Neural cell (in vitro differentiated cells): ENCODE data around the gene SNX22. TPM values are rescaled to one million over a fixed set of nuclear protein-coding genes. Genes with fewer than 3 reads are reported as not detected.
A peak's percentile ranks its signal among the peaks of the same experiment; 100 is the strongest.

Experiments used
- H2AFZ ChIP-seq: fragments of 200-600, 300-800 bp; sonication (generic), shearing (Covaris generic); 2 replicates; pipeline ENCODE4 v1.6.0; 2014; ENCODE audit warnings: low read depth, mild to moderate bottlenecking, antibody characterized with exemption, low read length, moderate library complexity
- H3F3A ChIP-seq: fragments of 200-600 bp; shearing (Covaris generic); 2 replicates; pipeline ENCODE4 v1.6.1; 2016; ENCODE audit warnings: mild to moderate bottlenecking, moderate library complexity, mixed read lengths, antibody characterized with exemption, low read length; ENCODE audit not compliant: insufficient read depth, poor library complexity, severe bottlenecking
- H3K27ac ChIP-seq: fragments of 200-600, 300-800 bp; sonication (generic), shearing (Covaris generic); 2 replicates; pipeline ENCODE4 v1.5.1; 2014; ENCODE audit warnings: mild to moderate bottlenecking, low read length, moderate library complexity
- H3K27me3 ChIP-seq: fragments of 300-800, 200-600 bp; sonication (generic), shearing (Covaris generic); 2 replicates; pipeline ENCODE4 v1.6.0; 2014; ENCODE audit warnings: mild to moderate bottlenecking, low read depth, low read length, moderate library complexity; ENCODE audit not compliant: insufficient read depth
- H3K36me3 ChIP-seq: fragments of 300-800, 200-600 bp; sonication (generic), shearing (Covaris generic); 2 replicates; pipeline ENCODE4 v1.5.1; 2014; ENCODE audit warnings: mild to moderate bottlenecking, antibody characterized with exemption, low read length, moderate library complexity; ENCODE audit not compliant: insufficient read depth
- H3K4me2 ChIP-seq: fragments of 300-800, 200-600 bp; sonication (generic), shearing (Covaris generic); 2 replicates; pipeline ENCODE4 v1.6.0; 2014; ENCODE audit warnings: mild to moderate bottlenecking, low read length
- H3K4me3 ChIP-seq: fragments of 300-800, 200-600 bp; sonication (generic), shearing (Covaris generic); 2 replicates; pipeline ENCODE4 v1.5.1; 2014; ENCODE audit warnings: mild to moderate bottlenecking, low read length, moderate library complexity
- H3K79me2 ChIP-seq: fragments of 200-600 bp; shearing (Covaris generic); replicated peaks from 2 replicates; pipeline ENCODE4 v1.6.0; 2014; ENCODE audit warnings: mild to moderate bottlenecking, low read length, moderate library complexity; ENCODE audit not compliant: insufficient read depth
- H3K9ac ChIP-seq: fragments of 300-800, 200-600 bp; sonication (generic), shearing (Covaris generic); 2 replicates; pipeline ENCODE4 v1.6.1; 2016; ENCODE audit warnings: mild to moderate bottlenecking, low read length, mixed read lengths
- H3K9me2 ChIP-seq: fragments of 200-600 bp; shearing (Covaris generic); 2 replicates; pipeline ENCODE4 v1.6.1; 2016; ENCODE audit warnings: mild to moderate bottlenecking, low read length, mixed read lengths; ENCODE audit not compliant: insufficient read depth
- H3K9me3 ChIP-seq: fragments of 200-600, 300-800 bp; sonication (generic), shearing (Covaris generic); 2 replicates; pipeline ENCODE4 v1.6.1; 2016; ENCODE audit warnings: mild to moderate bottlenecking, mixed run types, low read length, moderate library complexity, mixed read lengths
- H4K20me1 ChIP-seq: fragments of 200-600 bp; shearing (Covaris generic); 2 replicates; pipeline ENCODE4 v1.6.1; 2016; ENCODE audit warnings: mild to moderate bottlenecking, mixed run types; ENCODE audit not compliant: insufficient read depth
- EP300 ChIP-seq: fragments of 450-650 bp; conservative IDR thresholded peaks from 2 replicates; pipeline ENCODE4 v1.6.1; 2014; ENCODE audit warnings: antibody characterized with exemption, mild to moderate bottlenecking, moderate library complexity; ENCODE audit not compliant: poor library complexity, severe bottlenecking
- EZH2 ChIP-seq: fragments of 200-600, 300-800 bp; shearing (Covaris generic), sonication (generic); IDR thresholded peaks from 2 replicates; pipeline ENCODE4 v1.6.1; 2014; ENCODE audit warnings: antibody characterized with exemption, low read length, borderline replicate concordance, mild to moderate bottlenecking; ENCODE audit not compliant: insufficient read depth, poor library complexity, severe bottlenecking
- MXI1 ChIP-seq: fragments of 450-650 bp; conservative IDR thresholded peaks from 2 replicates; pipeline ENCODE4 v1.6.1; 2014; ENCODE audit warnings: antibody characterized with exemption, mild to moderate bottlenecking; ENCODE audit not compliant: poor library complexity, severe bottlenecking
- POLR2AphosphoS5 ChIP-seq: IDR thresholded peaks from 2 replicates; pipeline ENCODE4 v1.6.1; 2012
- RAD21 ChIP-seq: fragments of 450-650 bp; conservative IDR thresholded peaks from 2 replicates; pipeline ENCODE4 v1.6.1; 2014; ENCODE audit warnings: antibody characterized with exemption, mild to moderate bottlenecking, moderate library complexity
- SMC3 ChIP-seq: fragments of 450-650 bp; conservative IDR thresholded peaks from 2 replicates; pipeline ENCODE4 v1.6.1; 2014; ENCODE audit warnings: antibody characterized with exemption, mild to moderate bottlenecking, moderate library complexity; ENCODE audit not compliant: poor library complexity
- TAF1 ChIP-seq: IDR thresholded peaks from 2 replicates; pipeline ENCODE4 v1.6.1; 2012; ENCODE audit warnings: low read depth
- polyA plus RNA-seq: library from polyadenylated mRNA; depleted of rRNA; stranded (reverse); fragments of >200 nt; gene quantifications from 2 replicates; pipeline ENCODE4 v1.2.3, GENCODE V29; 2014
- TF ChIP-seq, protein P1 (sequence below): fragments of 450-650 bp; IDR thresholded peaks from 2 replicates; pipeline ENCODE4 v1.5.1; 2014; ENCODE audit warnings: antibody characterized with exemption, mild to moderate bottlenecking, moderate library complexity; ENCODE audit not compliant: poor library complexity, severe bottlenecking
- TF ChIP-seq, protein P2 (sequence below): IDR thresholded peaks from 2 replicates; pipeline ENCODE4 v1.6.1; 2012; ENCODE audit warnings: borderline replicate concordance

Gene SNX22
- polyA plus RNA-seq, 1 donor from 2014 or later = 0.73 TPM

DNA sequence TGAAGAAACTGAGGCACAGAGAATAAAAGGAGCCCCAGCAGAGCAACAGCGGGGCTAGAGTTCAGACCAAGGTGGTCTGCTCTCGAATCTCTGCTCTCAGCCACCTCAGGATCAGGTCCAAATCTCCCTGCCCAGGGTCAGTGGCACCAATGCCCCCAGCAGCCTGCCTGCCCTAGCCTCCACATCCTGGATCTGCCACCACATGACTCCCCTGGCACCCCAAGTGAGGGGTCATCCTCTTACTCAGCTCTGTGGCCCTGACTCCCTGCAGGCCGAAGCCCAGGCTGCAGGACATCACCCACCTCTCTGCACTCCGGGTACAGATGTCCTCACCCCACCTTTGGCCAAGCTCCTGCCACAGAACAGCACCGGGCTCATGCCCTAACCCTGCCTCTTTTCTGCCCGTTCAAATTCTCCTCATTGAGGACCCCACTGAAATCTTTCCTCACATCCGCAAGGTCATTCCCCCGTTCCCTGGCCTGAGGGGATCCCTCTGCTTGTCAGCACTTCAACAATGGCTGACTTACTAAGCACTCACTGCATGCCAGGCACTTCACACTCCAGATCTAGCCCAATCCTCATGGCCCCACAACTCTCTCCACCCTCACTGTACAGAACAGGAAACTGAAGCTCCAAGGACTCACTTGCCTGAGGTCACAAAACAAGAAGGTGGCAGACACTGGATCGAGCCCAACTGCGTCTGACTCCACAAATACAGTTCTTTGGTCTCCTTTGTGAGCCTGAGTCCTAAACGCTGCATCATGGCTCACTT is 7.0 kb downstream of the SNX22 start:
- no peak for TF ChIP-seq EZH2
- no peak for TF ChIP-seq RAD21
- TF ChIP-seq SMC3 = no peak
- no peak for TF ChIP-seq MXI1
- TF ChIP-seq TAF1 = no peak
- TF ChIP-seq, protein P1, sequence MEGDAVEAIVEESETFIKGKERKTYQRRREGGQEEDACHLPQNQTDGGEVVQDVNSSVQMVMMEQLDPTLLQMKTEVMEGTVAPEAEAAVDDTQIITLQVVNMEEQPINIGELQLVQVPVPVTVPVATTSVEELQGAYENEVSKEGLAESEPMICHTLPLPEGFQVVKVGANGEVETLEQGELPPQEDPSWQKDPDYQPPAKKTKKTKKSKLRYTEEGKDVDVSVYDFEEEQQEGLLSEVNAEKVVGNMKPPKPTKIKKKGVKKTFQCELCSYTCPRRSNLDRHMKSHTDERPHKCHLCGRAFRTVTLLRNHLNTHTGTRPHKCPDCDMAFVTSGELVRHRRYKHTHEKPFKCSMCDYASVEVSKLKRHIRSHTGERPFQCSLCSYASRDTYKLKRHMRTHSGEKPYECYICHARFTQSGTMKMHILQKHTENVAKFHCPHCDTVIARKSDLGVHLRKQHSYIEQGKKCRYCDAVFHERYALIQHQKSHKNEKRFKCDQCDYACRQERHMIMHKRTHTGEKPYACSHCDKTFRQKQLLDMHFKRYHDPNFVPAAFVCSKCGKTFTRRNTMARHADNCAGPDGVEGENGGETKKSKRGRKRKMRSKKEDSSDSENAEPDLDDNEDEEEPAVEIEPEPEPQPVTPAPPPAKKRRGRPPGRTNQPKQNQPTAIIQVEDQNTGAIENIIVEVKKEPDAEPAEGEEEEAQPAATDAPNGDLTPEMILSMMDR = no peak
- TF ChIP-seq EP300 = no peak
- no peak for TF ChIP-seq POLR2AphosphoS5
- TF ChIP-seq, protein P2, sequence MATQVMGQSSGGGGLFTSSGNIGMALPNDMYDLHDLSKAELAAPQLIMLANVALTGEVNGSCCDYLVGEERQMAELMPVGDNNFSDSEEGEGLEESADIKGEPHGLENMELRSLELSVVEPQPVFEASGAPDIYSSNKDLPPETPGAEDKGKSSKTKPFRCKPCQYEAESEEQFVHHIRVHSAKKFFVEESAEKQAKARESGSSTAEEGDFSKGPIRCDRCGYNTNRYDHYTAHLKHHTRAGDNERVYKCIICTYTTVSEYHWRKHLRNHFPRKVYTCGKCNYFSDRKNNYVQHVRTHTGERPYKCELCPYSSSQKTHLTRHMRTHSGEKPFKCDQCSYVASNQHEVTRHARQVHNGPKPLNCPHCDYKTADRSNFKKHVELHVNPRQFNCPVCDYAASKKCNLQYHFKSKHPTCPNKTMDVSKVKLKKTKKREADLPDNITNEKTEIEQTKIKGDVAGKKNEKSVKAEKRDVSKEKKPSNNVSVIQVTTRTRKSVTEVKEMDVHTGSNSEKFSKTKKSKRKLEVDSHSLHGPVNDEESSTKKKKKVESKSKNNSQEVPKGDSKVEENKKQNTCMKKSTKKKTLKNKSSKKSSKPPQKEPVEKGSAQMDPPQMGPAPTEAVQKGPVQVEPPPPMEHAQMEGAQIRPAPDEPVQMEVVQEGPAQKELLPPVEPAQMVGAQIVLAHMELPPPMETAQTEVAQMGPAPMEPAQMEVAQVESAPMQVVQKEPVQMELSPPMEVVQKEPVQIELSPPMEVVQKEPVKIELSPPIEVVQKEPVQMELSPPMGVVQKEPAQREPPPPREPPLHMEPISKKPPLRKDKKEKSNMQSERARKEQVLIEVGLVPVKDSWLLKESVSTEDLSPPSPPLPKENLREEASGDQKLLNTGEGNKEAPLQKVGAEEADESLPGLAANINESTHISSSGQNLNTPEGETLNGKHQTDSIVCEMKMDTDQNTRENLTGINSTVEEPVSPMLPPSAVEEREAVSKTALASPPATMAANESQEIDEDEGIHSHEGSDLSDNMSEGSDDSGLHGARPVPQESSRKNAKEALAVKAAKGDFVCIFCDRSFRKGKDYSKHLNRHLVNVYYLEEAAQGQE = no peak
- no peaks in the 10 kb centered on the region for H3K9me2 ChIP-seq
- no peak overlapping the region for H3K27ac ChIP-seq
- H3K4me3 ChIP-seq = no peak overlapping the region
- H3K9ac ChIP-seq = no peak overlapping the region
- peaks cover 10% of the 10 kb centered on the region for H3K79me2 ChIP-seq
- no peaks in the 10 kb centered on the region for H3F3A ChIP-seq
- H3K36me3 ChIP-seq = no peaks in the 10 kb centered on the region
- no peak overlapping the region for H3K4me2 ChIP-seq
- no peaks in the 10 kb centered on the region for H3K27me3 ChIP-seq
- H4K20me1 ChIP-seq = no peaks in the 10 kb centered on the region
- no peak overlapping the region for H2AFZ ChIP-seq
- H3K9me3 ChIP-seq = no peaks in the 10 kb centered on the region

DNA sequence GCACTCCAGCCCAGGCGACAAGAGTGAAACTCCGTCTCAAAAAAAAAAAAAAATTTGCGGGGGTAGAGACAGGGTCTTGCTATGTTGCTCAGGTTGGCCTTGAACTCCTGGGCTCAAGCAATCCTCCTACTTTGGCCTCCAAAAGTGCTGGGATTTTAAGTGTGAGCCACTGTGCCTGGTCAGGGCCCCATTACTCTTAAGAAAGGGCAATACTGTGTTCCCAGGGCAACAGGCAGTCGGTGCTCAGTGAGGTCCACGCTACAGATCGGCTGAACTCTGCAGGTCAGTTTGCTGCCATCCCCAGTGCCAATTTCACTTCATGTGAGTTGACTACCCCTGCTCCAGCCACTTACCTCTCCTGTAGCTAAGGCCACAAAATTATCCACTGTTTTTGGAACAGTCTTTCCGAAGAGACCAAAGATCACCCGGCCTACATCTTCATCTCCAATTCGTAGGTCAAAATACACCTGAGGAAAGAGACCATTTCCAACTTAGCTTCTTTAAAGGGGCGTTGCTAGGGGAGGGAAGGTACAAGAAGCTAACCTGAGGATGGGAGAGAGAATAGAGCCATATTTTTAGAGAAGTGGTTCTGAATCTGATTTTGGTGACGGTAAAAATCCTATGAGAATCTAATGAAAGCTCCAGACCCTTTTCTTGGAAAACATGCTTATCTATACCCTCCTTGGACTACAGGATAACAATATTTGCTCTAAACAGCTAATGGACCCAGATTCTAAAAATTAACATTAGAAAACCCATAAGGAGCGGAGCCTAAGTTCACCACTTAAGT is 10.4 kb downstream of the SNX22 start:
- H3K27me3 ChIP-seq = no peaks in the 10 kb centered on the region
- H3K9ac ChIP-seq = peak overlapping the region; percentile 82
- H2AFZ ChIP-seq = no peak overlapping the region
- H3K27ac ChIP-seq = peak overlapping the region; percentile 74
- no peaks in the 10 kb centered on the region for H3K9me3 ChIP-seq
- peaks cover 10% of the 10 kb centered on the region for H3K79me2 ChIP-seq
- H3F3A ChIP-seq = no peaks in the 10 kb centered on the region
- H3K9me2 ChIP-seq = no peaks in the 10 kb centered on the region
- H4K20me1 ChIP-seq = no peaks in the 10 kb centered on the region
- peak overlapping the region; percentile 96 for H3K4me2 ChIP-seq
- H3K4me3 ChIP-seq = peak overlapping the region; percentile 93
- H3K36me3 ChIP-seq = no peaks in the 10 kb centered on the region
- TF ChIP-seq, protein P2 = no peak
- TF ChIP-seq POLR2AphosphoS5 = no peak
- TF ChIP-seq TAF1 = peak; percentile 41
- no peak for TF ChIP-seq EZH2
- TF ChIP-seq, protein P1 = no peak
- TF ChIP-seq RAD21 = no peak
- no peak for TF ChIP-seq EP300
- no peak for TF ChIP-seq SMC3
